CD4-positive, CD25-positive, alpha-beta regulatory T cell (primary cell): ENCODE results near the gene UBQLNL. TPM values are rescaled to one million over a fixed set of nuclear protein-coding genes. Genes with fewer than 3 reads are reported as not detected.

Experiments used
- ATAC-seq, 2 donors: fragments of 150-1000 bp; cut with Tn5 transposase; one replicate each; pipeline ENCODE4 v1.10.0; 2021; ENCODE audit warnings: low read depth in 2 of 2, moderate number of reproducible peaks in 2 of 2, moderate library complexity in 1 of 2
- DNase-seq, 3 donors: peaks; one replicate each; pipeline versions ENCODE4 v3.0.0 to v3.0.0-alpha.2; 2012 to 2022; ENCODE audit warnings: mixed read lengths in 1 of 3
- H3K27ac ChIP-seq: one replicate; pipeline ENCODE4 v1.7.0; 2013; ENCODE audit warnings: mild to moderate bottlenecking, low read length; ENCODE audit not compliant: insufficient read depth, poor library complexity, severe bottlenecking
- H3K27me3 ChIP-seq: one replicate; pipeline ENCODE4 v1.7.0; 2013; ENCODE audit warnings: low read length; ENCODE audit not compliant: control insufficient read depth, insufficient read depth
- H3K36me3 ChIP-seq: one replicate; pipeline ENCODE4 v1.7.0; 2013; ENCODE audit warnings: mild to moderate bottlenecking, low read length, moderate library complexity; ENCODE audit not compliant: control insufficient read depth, insufficient read depth
- H3K4me1 ChIP-seq: 2 replicates; pipeline ENCODE4 v1.7.0; 2013; ENCODE audit warnings: mild to moderate bottlenecking, low read length; ENCODE audit not compliant: insufficient read depth, control insufficient read depth, poor library complexity, severe bottlenecking
- H3K4me3 ChIP-seq: one replicate; pipeline ENCODE4 v1.7.0; 2013; ENCODE audit warnings: low read depth, mild to moderate bottlenecking, low read length, moderate library complexity
- H3K9me3 ChIP-seq, 2 experiments: 1 replicate in 1 of 2; 2 replicates in 1 of 2; pipeline ENCODE4 v1.7.0; 2013; ENCODE audit warnings: low read length in 2 of 2, mild to moderate bottlenecking in 1 of 2, moderate library complexity in 1 of 2; ENCODE audit not compliant: control insufficient read depth in 2 of 2
- H3K27ac Mint-ChIP-seq, 3 donors: one replicate each; pipeline ENCODE4 v1.8.0; 2020 to 2022; ENCODE audit warnings: mild to moderate bottlenecking in 3 of 3, mixed read lengths in 3 of 3, moderate library complexity in 2 of 3
- H3K27me3 Mint-ChIP-seq: one replicate; pipeline ENCODE4 v1.8.0; 2022; ENCODE audit warnings: mild to moderate bottlenecking, mixed read lengths
- H3K36me3 Mint-ChIP-seq: one replicate; pipeline ENCODE4 v1.8.0; 2020; ENCODE audit warnings: mixed read lengths
- H3K4me1 Mint-ChIP-seq, 4 donors: one replicate each; pipeline ENCODE4 v1.8.0; 2020 to 2022; ENCODE audit warnings: mixed read lengths in 4 of 4, mild to moderate bottlenecking in 1 of 4
- H3K4me3 Mint-ChIP-seq, 4 donors: one replicate each; pipeline ENCODE4 v1.8.0; 2020 to 2022; ENCODE audit warnings: mild to moderate bottlenecking in 4 of 4, mixed read lengths in 4 of 4, moderate library complexity in 3 of 4
- H3K9me3 Mint-ChIP-seq, 7 donors: one replicate each; pipeline ENCODE4 v1.8.0; 2020 to 2022; ENCODE audit warnings: mixed read lengths in 7 of 7, mild to moderate bottlenecking in 3 of 7, moderate library complexity in 2 of 7
- polyA plus RNA-seq, 4 donors: library from polyadenylated mRNA; unstranded; fragments of 300-500 nt; fragmentation: Illumina TruSeq; gene quantifications; one replicate each; pipeline ENCODE4 v1.2.3, GENCODE V29; 2021
- total RNA-seq: library from RNA; stranded (reverse); gene quantifications from one replicate; pipeline ENCODE4 v1.2.3, GENCODE V29; 2022

Gene UBQLNL, protein sequence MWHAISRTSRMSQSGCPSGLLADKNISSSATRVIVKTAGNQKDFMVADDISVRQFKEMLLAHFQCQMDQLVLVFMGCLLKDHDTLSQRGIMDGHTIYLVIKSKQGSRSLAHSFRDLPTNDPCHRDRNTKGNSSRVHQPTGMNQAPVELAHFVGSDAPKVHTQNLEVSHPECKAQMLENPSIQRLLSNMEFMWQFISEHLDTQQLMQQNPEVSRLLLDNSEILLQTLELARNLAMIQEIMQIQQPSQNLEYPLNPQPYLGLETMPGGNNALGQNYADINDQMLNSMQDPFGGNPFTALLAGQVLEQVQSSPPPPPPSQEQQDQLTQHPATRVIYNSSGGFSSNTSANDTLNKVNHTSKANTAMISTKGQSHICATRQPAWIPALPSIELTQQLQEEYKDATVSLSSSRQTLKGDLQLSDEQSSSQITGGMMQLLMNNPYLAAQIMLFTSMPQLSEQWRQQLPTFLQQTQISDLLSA
- total RNA-seq (0.32 TPM), polyA plus RNA-seq (not detected)

DNA sequence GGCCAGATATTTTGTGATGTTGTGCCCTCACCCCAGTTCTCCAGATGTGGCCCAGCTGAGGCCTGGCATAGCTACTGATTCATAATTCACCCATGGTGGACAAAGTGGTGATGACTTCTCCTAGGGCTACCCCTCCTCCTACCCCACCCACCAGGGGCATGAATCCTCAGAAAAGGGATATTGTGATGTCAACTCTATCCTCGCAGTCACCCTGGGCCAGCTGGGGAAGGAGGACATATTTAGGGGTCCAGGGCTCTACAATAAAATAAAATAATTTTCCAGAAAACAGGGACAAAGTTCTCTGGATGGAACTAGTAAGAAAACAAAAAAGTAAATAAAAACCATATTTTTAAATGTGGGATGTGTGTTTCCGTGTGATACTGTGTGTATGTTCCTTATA lies at the start of gene UBQLNL:
TSS of gene UBQLNL (minus strand) at position 101 of the 400 bp plus-strand sequence. CDS start 258 bp downstream, outside the sequence.
- peaks cover 7% of the 10 kb centered on the region for H3K27me3 Mint-ChIP-seq
- DNase-seq (no peak), ATAC-seq (no peak)
- H3K36me3 Mint-ChIP-seq: no peaks in the 10 kb centered on the region
- Histone ChIP-seq H3K36me3 (no peaks in the 10 kb centered on the region), H3K27me3 (no peaks in the 10 kb centered on the region), H3K4me3 (no peak within 1 kb of the TSS), H3K4me1 (no peaks in the 10 kb centered on the region), H3K9me3 (no peaks in the 10 kb centered on the region), H3K27ac (no peak within 1 kb of the TSS)
- no peaks in the 10 kb centered on the region for H3K4me1 Mint-ChIP-seq
- no peak within 1 kb of the TSS for H3K4me3 Mint-ChIP-seq
- H3K9me3 Mint-ChIP-seq: peaks cover 0 to 2% (median 0%) of the 10 kb centered on the region in 7 donors
- no peak within 1 kb of the TSS for H3K27ac Mint-ChIP-seq

DNA sequence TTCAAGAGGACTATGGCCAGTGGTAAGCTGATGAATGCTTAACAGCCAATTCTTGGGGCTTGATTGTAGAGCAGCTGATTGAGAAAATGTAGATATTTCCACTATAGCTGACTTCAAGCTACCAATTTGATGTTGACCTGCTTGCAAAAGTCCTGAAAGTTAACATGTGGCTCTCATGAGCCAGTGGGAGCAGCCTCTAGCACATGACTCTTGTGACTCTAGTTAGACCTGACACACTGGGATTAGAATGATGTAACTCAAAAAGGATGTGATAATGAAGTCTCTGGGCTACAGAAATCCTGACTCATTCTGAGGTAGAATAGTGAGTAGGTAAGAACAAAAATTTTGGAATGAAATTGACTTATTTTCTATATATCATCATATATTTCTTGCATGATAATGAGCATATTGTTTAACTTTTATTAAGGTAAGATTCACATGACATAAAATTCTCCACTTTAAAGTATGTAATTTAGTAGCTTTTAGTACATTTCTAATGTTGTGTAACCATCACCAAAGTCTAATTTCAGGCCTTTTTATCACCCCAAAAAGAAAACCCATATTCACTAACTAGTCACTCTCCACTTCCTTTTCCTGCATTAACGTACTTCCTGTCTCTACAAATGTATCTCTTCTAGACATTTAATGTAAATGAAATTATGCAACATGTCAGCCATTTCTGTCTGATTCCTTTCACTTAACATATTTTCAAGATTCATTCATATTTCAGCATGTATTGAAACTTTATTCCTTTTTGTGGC lies 47.9 kb upstream of the UBQLNL start:
- Histone ChIP-seq H3K4me1 (no peaks in the 10 kb centered on the region), H3K27ac (no peak overlapping the region), H3K36me3 (no peaks in the 10 kb centered on the region), H3K9me3 (no peaks in the 10 kb centered on the region), H3K4me3 (no peak overlapping the region), H3K27me3 (no peaks in the 10 kb centered on the region)
- Mint-ChIP-seq H3K36me3 (no peaks in the 10 kb centered on the region), H3K4me3 (no peak overlapping the region), H3K27me3 (no peaks in the 10 kb centered on the region), H3K9me3 (peaks cover 0 to 6% (median 0%) of the 10 kb centered on the region in 7 donors), H3K4me1 (peaks cover 1 to 5% (median 4%) of the 10 kb centered on the region in 4 donors), H3K27ac (no peak overlapping the region)
- ATAC-seq (no peak), DNase-seq (peak in 1 of 3 donors; percentile 21)

DNA sequence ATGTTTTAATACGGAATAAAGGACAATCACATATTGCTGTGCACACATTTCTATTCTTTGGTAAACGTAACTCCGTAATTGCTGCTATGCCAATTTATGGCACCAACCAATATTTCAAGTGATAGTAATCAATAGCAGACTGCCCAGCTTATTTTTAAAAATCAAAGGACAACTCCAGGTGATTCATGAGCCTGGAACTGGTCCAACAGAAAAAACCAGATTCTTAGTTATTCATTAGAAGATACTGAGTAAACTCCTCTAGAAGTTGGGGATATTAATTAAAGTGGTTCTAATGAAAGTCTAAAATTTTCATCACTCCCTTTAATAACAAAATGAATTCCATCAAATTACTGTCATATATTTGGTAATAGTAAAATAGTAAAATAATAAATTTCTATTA lies 41.3 kb upstream of the UBQLNL start:
- H3K4me3 ChIP-seq: no peak overlapping the region
- Mint-ChIP-seq H3K27ac (no peak overlapping the region), H3K9me3 (no peaks in the 10 kb centered on the region), H3K36me3 (no peaks in the 10 kb centered on the region), H3K27me3 (peaks cover 8% of the 10 kb centered on the region), H3K4me3 (no peak overlapping the region), H3K4me1 (no peaks in the 10 kb centered on the region)
- no peaks in the 10 kb centered on the region for H3K36me3 ChIP-seq
- no peak for ATAC-seq
- no peak for DNase-seq
- no peak overlapping the region for H3K27ac ChIP-seq
- H3K9me3 ChIP-seq: no peaks in the 10 kb centered on the region
- no peaks in the 10 kb centered on the region for H3K4me1 ChIP-seq
- no peaks in the 10 kb centered on the region for H3K27me3 ChIP-seq

DNA sequence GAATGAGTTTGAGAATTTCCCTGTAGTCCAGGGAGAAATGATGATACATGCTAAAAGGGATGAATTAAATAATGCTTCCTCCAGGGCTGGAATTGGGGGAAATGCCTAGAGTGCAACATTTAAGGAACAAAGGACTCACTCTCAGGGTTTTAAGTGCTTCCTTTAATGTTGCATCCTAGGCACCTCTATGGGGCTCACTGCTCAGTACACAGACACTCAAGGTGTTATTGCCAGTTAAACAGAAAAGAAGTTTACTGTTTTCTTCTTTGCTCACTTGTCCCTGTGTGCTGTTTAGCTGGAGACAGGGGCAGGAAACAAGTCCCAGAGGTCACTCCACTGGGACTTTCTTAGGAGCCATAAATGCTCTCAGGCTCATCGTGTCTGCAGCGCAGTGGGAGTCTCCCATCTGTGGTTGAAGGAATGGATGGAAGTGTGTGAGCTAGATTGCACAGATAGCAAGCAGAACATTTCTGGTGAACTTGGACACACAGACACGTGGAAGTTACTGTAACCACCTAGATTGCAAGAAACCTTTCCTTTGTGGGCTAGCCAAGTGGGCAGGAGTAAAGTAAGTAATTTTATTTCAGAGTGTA lies 40.2 kb upstream of the UBQLNL start:
- Histone ChIP-seq H3K27ac (no peak overlapping the region), H3K9me3 (no peaks in the 10 kb centered on the region), H3K36me3 (no peaks in the 10 kb centered on the region), H3K27me3 (no peaks in the 10 kb centered on the region), H3K4me3 (no peak overlapping the region), H3K4me1 (no peaks in the 10 kb centered on the region)
- DNase-seq: no peak
- peaks cover 0 to 3% (median 0%) of the 10 kb centered on the region in 7 donors for H3K9me3 Mint-ChIP-seq
- no peaks in the 10 kb centered on the region for H3K36me3 Mint-ChIP-seq
- H3K27ac Mint-ChIP-seq: no peak overlapping the region
- no peak for ATAC-seq
- H3K4me1 Mint-ChIP-seq: no peaks in the 10 kb centered on the region
- H3K4me3 Mint-ChIP-seq: no peak overlapping the region
- peaks cover 8% of the 10 kb centered on the region for H3K27me3 Mint-ChIP-seq

DNA sequence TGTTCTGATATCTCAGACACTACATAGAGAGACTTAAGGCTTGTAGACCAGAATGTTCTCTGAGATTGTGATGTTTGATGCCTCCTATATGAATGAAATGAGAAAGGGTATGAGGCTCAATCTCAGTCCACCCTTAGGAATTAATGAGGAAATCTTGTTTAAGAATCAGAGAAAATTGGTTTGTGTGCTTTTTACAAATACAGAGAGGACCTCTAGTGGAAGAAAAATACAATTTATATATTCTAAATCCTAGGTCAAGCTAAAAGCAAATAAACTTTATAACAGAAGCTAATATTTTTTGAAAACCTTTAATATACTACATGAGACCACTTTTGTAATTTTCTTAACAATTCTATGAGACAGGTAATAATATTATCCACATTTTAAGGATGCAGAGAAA lies 36.8 kb upstream of the UBQLNL start:
- Mint-ChIP-seq H3K36me3 (no peaks in the 10 kb centered on the region), H3K9me3 (peaks cover 0 to 3% (median 0%) of the 10 kb centered on the region in 7 donors), H3K4me1 (no peaks in the 10 kb centered on the region), H3K27me3 (peaks cover 8% of the 10 kb centered on the region), H3K27ac (no peak overlapping the region), H3K4me3 (no peak overlapping the region)
- Histone ChIP-seq H3K9me3 (no peaks in the 10 kb centered on the region), H3K36me3 (no peaks in the 10 kb centered on the region), H3K27me3 (no peaks in the 10 kb centered on the region), H3K27ac (no peak overlapping the region), H3K4me1 (no peaks in the 10 kb centered on the region), H3K4me3 (no peak overlapping the region)
- ATAC-seq (no peak), DNase-seq (no peak)

DNA sequence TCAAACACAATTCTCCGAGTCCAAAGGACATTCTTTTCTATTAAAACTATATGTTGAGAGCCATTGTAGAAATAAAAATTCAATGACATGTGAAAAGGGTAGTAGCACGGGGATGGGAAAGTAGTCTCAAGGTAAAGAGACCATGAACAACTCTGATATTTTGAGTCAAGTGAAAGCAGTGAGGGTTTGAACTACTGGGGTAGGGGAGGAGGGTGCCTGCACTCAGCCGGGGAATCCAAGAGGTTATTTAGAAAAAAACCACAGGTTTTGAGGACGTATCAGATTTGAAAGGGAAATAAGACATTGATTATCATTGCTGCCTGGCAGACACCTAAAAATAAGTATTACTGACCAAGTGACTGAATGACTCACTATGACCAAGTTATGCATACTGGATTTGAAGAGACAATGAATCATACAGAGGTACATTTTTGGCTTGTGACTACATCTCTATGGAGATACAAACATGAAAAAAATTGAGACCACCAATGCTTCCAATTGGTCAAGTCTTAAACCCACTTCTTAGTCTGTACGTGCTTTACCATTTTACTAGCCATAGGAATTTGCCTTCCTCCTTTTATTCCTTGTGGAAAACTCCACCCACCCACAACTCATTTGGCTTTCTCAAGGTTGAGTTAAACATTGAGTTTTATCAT lies 34.1 kb upstream of the UBQLNL start:
- DNase-seq (no peak), ATAC-seq (no peak)
- Histone ChIP-seq H3K9me3 (no peaks in the 10 kb centered on the region), H3K4me1 (no peaks in the 10 kb centered on the region), H3K27me3 (no peaks in the 10 kb centered on the region), H3K4me3 (no peak overlapping the region), H3K36me3 (no peaks in the 10 kb centered on the region), H3K27ac (no peak overlapping the region)
- peaks cover 8% of the 10 kb centered on the region for H3K27me3 Mint-ChIP-seq
- no peak overlapping the region for H3K4me3 Mint-ChIP-seq
- H3K4me1 Mint-ChIP-seq: no peaks in the 10 kb centered on the region
- H3K36me3 Mint-ChIP-seq: no peaks in the 10 kb centered on the region
- no peak overlapping the region for H3K27ac Mint-ChIP-seq
- peaks cover 0 to 3% (median 0%) of the 10 kb centered on the region in 7 donors for H3K9me3 Mint-ChIP-seq

DNA sequence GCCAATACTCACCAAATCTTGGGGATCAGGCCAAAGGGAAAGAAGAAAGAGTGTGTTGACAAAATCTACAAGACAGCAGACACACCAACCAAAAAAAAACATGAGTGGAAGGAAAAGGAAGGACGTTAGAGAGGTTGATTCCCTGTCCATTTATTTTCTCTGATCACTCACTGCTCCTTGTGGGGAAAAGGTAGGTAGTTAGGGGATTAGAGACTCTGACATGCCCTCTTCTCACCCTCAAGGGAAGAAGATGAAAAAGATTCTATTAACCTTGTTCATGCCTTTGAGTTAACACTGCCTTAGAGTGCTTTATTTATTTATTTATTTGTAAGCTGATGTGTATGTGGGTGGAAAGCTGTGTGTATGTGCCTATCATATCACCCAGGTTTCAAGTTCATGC lies 31.9 kb upstream of the UBQLNL start, which contains the start of gene OR52H1:
TSS of gene OR52H1 (minus strand) at position 101 of the 400 bp plus-strand sequence. CDS start 3,035 bp downstream, outside the sequence.
- H3K4me1 Mint-ChIP-seq: no peaks in the 10 kb centered on the region
- peaks cover 0 to 3% (median 0%) of the 10 kb centered on the region in 7 donors for H3K9me3 Mint-ChIP-seq
- H3K36me3 Mint-ChIP-seq: no peaks in the 10 kb centered on the region

More for the DNA sequence above, 31.9 kb upstream of the UBQLNL start, which contains the start of gene OR52H1:
- ATAC-seq: no peak
- no peaks in the 10 kb centered on the region for H3K36me3 ChIP-seq
- Mint-ChIP-seq H3K27me3 (peaks cover 4% of the 10 kb centered on the region), H3K4me3 (no peak within 1 kb of the TSS), H3K27ac (no peak within 1 kb of the TSS)
- no peak within 1 kb of the TSS for H3K4me3 ChIP-seq
- H3K9me3 ChIP-seq: no peaks in the 10 kb centered on the region
- H3K27ac ChIP-seq: no peak within 1 kb of the TSS
- no peak for DNase-seq
- no peaks in the 10 kb centered on the region for H3K4me1 ChIP-seq
- H3K27me3 ChIP-seq: no peaks in the 10 kb centered on the region
